Measurements from ENCODE around the gene TIMP2. TPM values are rescaled to one million over a fixed set of nuclear protein-coding genes. Genes with fewer than 3 reads are reported as not detected.
"Not testable (repeated sequence)": the region's sequence is repeated elsewhere in the genome, so short reads cannot be mapped to it uniquely, and the experiment has no call there.

TIMP2 gene
- total and polyA plus RNA-seq, 2 experiments from 2014 or later: 103 to 587 TPM

DNA sequence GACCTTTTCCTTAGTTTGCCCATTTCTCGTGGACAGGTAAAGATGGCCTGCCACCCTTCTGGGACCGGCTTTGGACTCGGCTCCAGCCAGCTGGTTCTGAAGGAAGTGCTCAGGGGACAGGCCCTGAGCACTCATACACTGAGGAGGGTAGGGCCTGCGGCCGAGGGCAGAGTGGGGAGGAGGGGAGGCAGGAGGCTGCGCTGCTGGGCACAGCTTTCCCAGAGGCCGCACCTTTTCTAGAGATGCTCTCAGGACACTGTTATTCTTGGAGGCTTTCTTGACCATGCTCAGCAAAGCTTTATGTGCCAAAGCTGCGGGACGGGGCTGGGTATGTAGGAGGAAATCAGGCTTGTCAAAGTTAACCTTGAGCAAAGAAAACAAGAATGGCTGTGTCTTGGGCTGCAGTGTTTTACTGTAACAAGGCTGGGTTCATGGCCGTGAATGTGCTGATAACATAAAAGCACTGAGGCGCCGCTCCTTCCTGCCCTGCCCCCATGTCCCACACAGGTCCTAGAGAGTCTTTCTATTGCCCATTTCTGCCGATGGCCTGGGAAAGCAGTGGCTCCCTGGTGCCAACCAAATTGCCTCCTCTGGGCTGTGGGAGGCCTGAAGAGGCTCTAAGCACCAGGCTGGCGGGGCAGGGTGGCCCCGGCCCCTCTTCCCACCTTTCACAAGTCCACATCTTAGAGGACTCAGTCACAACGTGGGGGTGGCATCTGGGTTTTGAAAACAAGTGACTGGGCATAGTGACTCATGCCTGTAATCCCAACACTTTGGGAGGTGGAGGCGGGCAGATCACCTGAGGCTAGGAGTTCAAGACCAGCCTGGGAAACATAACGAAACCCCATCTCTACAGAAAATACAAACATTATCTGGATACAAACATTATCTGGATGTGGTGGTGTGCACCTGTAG lies 22.3 kb upstream of the TIMP2 start:
- Histone ChIP-seq H3K27me3 (replicated peaks; ENCODE audit: insufficient read depth) (no peaks in the 10 kb centered on the region), H3K36me3 (ENCODE audit: low read depth) (no peaks in the 10 kb centered on the region), H3K27ac (no peak overlapping the region), H3K9ac (no peak overlapping the region), H3F3A (ENCODE audit: insufficient read depth) (no peaks in the 10 kb centered on the region), H4K20me1 (ENCODE audit: insufficient read depth) (no peaks in the 10 kb centered on the region), H3K4me3 (no peak overlapping the region), H3K9me2 (ENCODE audit: insufficient read depth) (no peaks in the 10 kb centered on the region), H3K4me1 (ENCODE audit: insufficient read depth) (no peaks in the 10 kb centered on the region), H3K9me3 (ENCODE audit: low read depth) (no peaks in the 10 kb centered on the region), H3K4me2 (ENCODE audit: unreplicated experiment) (no peak overlapping the region), H2AFZ (no peak overlapping the region), H3K79me2 (ENCODE audit: insufficient read depth) (no peaks in the 10 kb centered on the region)
- in situ Hi-C loops (cut with MboI): no loop called here
- WGBS, 2 experiments (ENCODE audit: low coverage in 1 of 2, low lambda C conversion rate in 2 of 2, missing lambda C conversion rate in 2 of 2): 89% methylated on average over 18 of the region's 18 CpGs
- DNase-seq: no peak
- TF ChIP-seq EZH2 (IDR thresholded peaks at IDR 0.05; ENCODE audit: insufficient read depth, poor library complexity, severe bottlenecking) (no peak), EZH2phosphoT487 (IDR thresholded peaks at IDR 0.05; ENCODE audit: insufficient read depth, low read depth) (no peak)

DNA sequence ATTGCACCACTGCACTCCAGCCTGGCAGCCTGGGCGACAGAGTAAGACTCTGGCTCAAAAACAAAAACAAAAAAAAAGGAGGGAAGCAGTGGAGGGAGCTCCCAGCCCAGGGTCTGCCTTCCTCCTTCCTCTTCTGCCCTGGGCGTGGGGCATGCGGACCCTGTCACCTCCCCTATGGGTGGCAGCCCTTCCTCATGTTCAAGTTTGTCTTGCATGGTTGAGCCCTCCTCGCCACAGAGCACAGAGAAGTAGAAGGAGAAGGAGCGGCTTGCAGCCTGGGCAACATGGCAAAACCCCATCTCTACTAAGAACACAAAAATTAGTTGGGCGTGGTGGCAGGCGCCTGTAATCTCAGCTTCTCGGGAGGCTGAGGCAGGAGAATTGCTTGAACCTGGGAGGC lies 21.4 kb upstream of the TIMP2 start:
- DNase-seq: no peak

DNA sequence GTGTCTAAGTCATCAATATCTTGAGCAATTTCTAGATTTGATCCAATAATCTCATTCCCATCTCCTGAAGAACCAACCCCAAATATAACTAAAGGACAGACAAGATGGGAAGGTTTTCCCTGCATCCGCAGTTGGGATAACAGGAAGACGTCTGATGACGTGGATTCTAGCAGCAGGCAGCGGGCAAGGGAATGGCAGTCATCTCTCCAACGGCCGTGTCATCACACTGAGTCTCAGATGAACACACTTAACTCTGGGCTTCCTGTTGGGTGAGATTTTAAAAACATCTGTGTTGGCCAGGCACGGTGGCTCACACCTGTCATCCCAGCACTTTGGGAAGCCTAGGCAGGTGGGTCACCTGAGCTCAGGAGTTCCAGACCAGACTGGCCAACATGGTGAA lies 20.9 kb upstream of the TIMP2 start:
- H3K9ac ChIP-seq: no peak overlapping the region
- no peak overlapping the region for H3K4me3 ChIP-seq
- no peak overlapping the region for H2AFZ ChIP-seq
- no peaks in the 10 kb centered on the region for H4K20me1 ChIP-seq (ENCODE audit: insufficient read depth)
- no peaks in the 10 kb centered on the region for H3K36me3 ChIP-seq (ENCODE audit: low read depth)
- DNase-seq: no peak
- no peaks in the 10 kb centered on the region for H3K9me3 ChIP-seq (ENCODE audit: low read depth)
- 76% methylated on average over 7 of the region's 7 CpGs for WGBS, 2 experiments (ENCODE audit: low coverage in 1 of 2, low lambda C conversion rate in 2 of 2, missing lambda C conversion rate in 2 of 2)
- H3K4me1 ChIP-seq (ENCODE audit: insufficient read depth): no peaks in the 10 kb centered on the region
- TF ChIP-seq EZH2 (IDR thresholded peaks at IDR 0.05; ENCODE audit: insufficient read depth, poor library complexity, severe bottlenecking): no peak
- no peak for TF ChIP-seq EZH2phosphoT487 (IDR thresholded peaks at IDR 0.05; ENCODE audit: insufficient read depth, low read depth)
- no peak overlapping the region for H3K27ac ChIP-seq
- in situ Hi-C loops (cut with MboI): no loop called here
- H3K4me2 ChIP-seq (ENCODE audit: unreplicated experiment): no peak overlapping the region
- H3K9me2 ChIP-seq (ENCODE audit: insufficient read depth): no peaks in the 10 kb centered on the region
- no peaks in the 10 kb centered on the region for H3F3A ChIP-seq (ENCODE audit: insufficient read depth)
- no peaks in the 10 kb centered on the region for H3K79me2 ChIP-seq (ENCODE audit: insufficient read depth)
- H3K27me3 ChIP-seq (replicated peaks; ENCODE audit: insufficient read depth): no peaks in the 10 kb centered on the region

More for the DNA sequence above, 21.4 kb upstream of the TIMP2 start:
- H3K27me3 ChIP-seq (replicated peaks; ENCODE audit: insufficient read depth): no peaks in the 10 kb centered on the region
- H3K4me1 ChIP-seq (ENCODE audit: insufficient read depth): no peaks in the 10 kb centered on the region
- no peaks in the 10 kb centered on the region for H3K36me3 ChIP-seq (ENCODE audit: low read depth)
- TF ChIP-seq EZH2 (IDR thresholded peaks at IDR 0.05; ENCODE audit: insufficient read depth, poor library complexity, severe bottlenecking): no peak
- no peak for TF ChIP-seq EZH2phosphoT487 (IDR thresholded peaks at IDR 0.05; ENCODE audit: insufficient read depth, low read depth)
- H3K79me2 ChIP-seq (ENCODE audit: insufficient read depth): no peaks in the 10 kb centered on the region
- WGBS, 2 experiments (ENCODE audit: low coverage in 1 of 2, low lambda C conversion rate in 2 of 2, missing lambda C conversion rate in 2 of 2): 83 to 88% methylated on average over 8 of the region's 8 CpGs
- in situ Hi-C loops (cut with MboI): no loop called here
- H3K4me3 ChIP-seq: no peak overlapping the region
- H3K9me2 ChIP-seq (ENCODE audit: insufficient read depth): no peaks in the 10 kb centered on the region
- no peak overlapping the region for H2AFZ ChIP-seq
- no peaks in the 10 kb centered on the region for H3K9me3 ChIP-seq (ENCODE audit: low read depth)
- H3K27ac ChIP-seq: no peak overlapping the region
- no peak overlapping the region for H3K4me2 ChIP-seq (ENCODE audit: unreplicated experiment)
- H3F3A ChIP-seq (ENCODE audit: insufficient read depth): no peaks in the 10 kb centered on the region
- H3K9ac ChIP-seq: no peak overlapping the region
- H4K20me1 ChIP-seq (ENCODE audit: insufficient read depth): no peaks in the 10 kb centered on the region

DNA sequence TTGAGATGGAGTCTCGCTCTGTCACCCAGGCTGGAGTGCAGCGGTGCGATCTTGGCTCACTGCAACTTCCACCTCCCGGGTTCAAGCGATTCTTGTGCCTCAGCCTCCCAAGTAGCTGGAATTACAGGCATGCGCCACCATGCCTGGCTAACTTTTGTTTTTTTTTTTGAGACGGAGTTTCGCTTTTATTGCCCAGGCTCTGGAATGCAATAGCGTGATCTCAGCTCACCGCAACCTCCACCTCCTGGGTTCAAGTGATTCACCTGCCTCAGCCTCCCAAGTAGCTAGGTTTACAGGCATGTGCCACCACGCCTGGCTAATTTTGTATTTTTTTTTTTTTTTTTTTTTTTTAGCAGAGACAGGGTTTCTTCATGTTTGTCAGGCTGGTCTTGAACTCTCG lies 20.3 kb upstream of the TIMP2 start:
- H3K9me2 ChIP-seq (ENCODE audit: insufficient read depth); H3K36me3 ChIP-seq (ENCODE audit: low read depth); H3K4me2 ChIP-seq (ENCODE audit: unreplicated experiment); H3K27me3 ChIP-seq (replicated peaks; ENCODE audit: insufficient read depth); H2AFZ ChIP-seq; H3K4me1 ChIP-seq (ENCODE audit: insufficient read depth); H3K79me2 ChIP-seq (ENCODE audit: insufficient read depth); H3K9me3 ChIP-seq (ENCODE audit: low read depth); H3K4me3 ChIP-seq; H3K27ac ChIP-seq; DNase-seq; H3F3A ChIP-seq (ENCODE audit: insufficient read depth); in situ Hi-C loops (cut with MboI); H4K20me1 ChIP-seq (ENCODE audit: insufficient read depth); H3K9ac ChIP-seq: not testable (repeated sequence)
- WGBS, 2 experiments (ENCODE audit: low coverage in 1 of 2, low lambda C conversion rate in 2 of 2, missing lambda C conversion rate in 2 of 2): 75 to 82% methylated on average over 11 to 12 of the region's 12 CpGs

Data from GM23248 (cell line).